ENCODE results near the gene CERCAM. TPM values are rescaled to one million over a fixed set of nuclear protein-coding genes. Genes with fewer than 3 reads are reported as not detected.

Gene CERCAM
- total RNA-seq, 2 experiments from 2014 or later = 0.33 to 0.57 TPM

- Mint-ChIP-seq H3K9me3 (no peaks in the 10 kb centered on the region), H3K27me3 (ENCODE audit: low read depth) (peaks cover 10% of the 10 kb centered on the region), H3K27ac (no peak overlapping the region), H3K36me3 (ENCODE audit: low read depth) (peaks cover 2% of the 10 kb centered on the region), H3K4me3 (no peak overlapping the region), H3K4me1 (ENCODE audit: low read depth) (no peaks in the 10 kb centered on the region)
- CTCF ChIA-PET = no interaction called here
- intact Hi-C loops (cut with micrococcal nuclease) = no loop called here
- no peak for DNase-seq
Observed at GRCh38 chr9:128396970-128397613, 23.6 kb upstream of the CERCAM start.

GRCh38 chr9:128397831-128398230 is 22.8 kb upstream of the CERCAM start:
- CTCF ChIA-PET = interaction anchor here (0.6 to 0.9 kb wide), 2 partner anchors 43 to 131 kb away, joined by 3 to 4 read pairs; no protein-coding TSS in a partner anchor
- no peak for DNase-seq
- Mint-ChIP-seq H3K4me3 (no peak overlapping the region), H3K27ac (no peak overlapping the region), H3K4me1 (ENCODE audit: low read depth) (no peaks in the 10 kb centered on the region), H3K27me3 (ENCODE audit: low read depth) (peaks cover 10% of the 10 kb centered on the region), H3K36me3 (ENCODE audit: low read depth) (no peaks in the 10 kb centered on the region), H3K9me3 (no peaks in the 10 kb centered on the region)
- intact Hi-C loops (cut with micrococcal nuclease) = no loop called here

- H3K27ac Mint-ChIP-seq = no peak overlapping the region
- H3K4me3 Mint-ChIP-seq = no peak overlapping the region
- H3K9me3 Mint-ChIP-seq = no peaks in the 10 kb centered on the region
- H3K27me3 Mint-ChIP-seq (ENCODE audit: low read depth) = peaks cover 10% of the 10 kb centered on the region
- H3K36me3 Mint-ChIP-seq (ENCODE audit: low read depth) = no peaks in the 10 kb centered on the region
- DNase-seq = no peak
- no peaks in the 10 kb centered on the region for H3K4me1 Mint-ChIP-seq (ENCODE audit: low read depth)
- CTCF ChIA-PET = interaction anchor here (0.6 kb wide), 2 partner anchors 20 to 575 kb away, joined by 3 read pairs; no protein-coding TSS in a partner anchor
- intact Hi-C loops (cut with micrococcal nuclease) = no loop called here
Observed at GRCh38 chr9:128399861-128400260, 20.8 kb upstream of the CERCAM start.

GRCh38 chr9:128404560-128404959 is 16.1 kb upstream of the CERCAM start:
- CTCF ChIA-PET = no interaction called here
- no peaks in the 10 kb centered on the region for H3K4me1 Mint-ChIP-seq (ENCODE audit: low read depth)
- no peaks in the 10 kb centered on the region for H3K9me3 Mint-ChIP-seq
- peaks cover 14% of the 10 kb centered on the region for H3K27me3 Mint-ChIP-seq (ENCODE audit: low read depth)
- H3K36me3 Mint-ChIP-seq (ENCODE audit: low read depth) = no peaks in the 10 kb centered on the region
- no peak overlapping the region for H3K4me3 Mint-ChIP-seq
- no peak for DNase-seq
- no peak overlapping the region for H3K27ac Mint-ChIP-seq
- intact Hi-C loops (cut with micrococcal nuclease) = no loop called here

GRCh38 chr9:128405077-128405779 is 15.4 kb upstream of the CERCAM start:
- Mint-ChIP-seq H3K4me3 (no peak overlapping the region), H3K4me1 (ENCODE audit: low read depth) (no peaks in the 10 kb centered on the region), H3K9me3 (no peaks in the 10 kb centered on the region), H3K36me3 (ENCODE audit: low read depth) (no peaks in the 10 kb centered on the region), H3K27ac (no peak overlapping the region), H3K27me3 (ENCODE audit: low read depth) (peaks cover 20% of the 10 kb centered on the region)
- CTCF ChIA-PET = no interaction called here
- intact Hi-C loops (cut with micrococcal nuclease) = no loop called here
- no peak for DNase-seq

GRCh38 chr9:128405780-128406171 is 14.9 kb upstream of the CERCAM start:
- Mint-ChIP-seq H3K4me1 (ENCODE audit: low read depth) (no peaks in the 10 kb centered on the region), H3K36me3 (ENCODE audit: low read depth) (no peaks in the 10 kb centered on the region), H3K9me3 (no peaks in the 10 kb centered on the region), H3K4me3 (no peak overlapping the region), H3K27ac (no peak overlapping the region), H3K27me3 (ENCODE audit: low read depth) (peaks cover 20% of the 10 kb centered on the region)
- CTCF ChIA-PET = no interaction called here
- intact Hi-C loops (cut with micrococcal nuclease) = no loop called here
- no peak for DNase-seq

GRCh38 chr9:128406848-128407391 is 13.7 kb upstream of the CERCAM start:
- no peak overlapping the region for H3K27ac Mint-ChIP-seq

GRCh38 chr9:128408963-128409431 is 11.7 kb upstream of the CERCAM start:
- no peaks in the 10 kb centered on the region for H3K36me3 Mint-ChIP-seq (ENCODE audit: low read depth)
- no peak overlapping the region for H3K27ac Mint-ChIP-seq
- no peaks in the 10 kb centered on the region for H3K4me1 Mint-ChIP-seq (ENCODE audit: low read depth)
- intact Hi-C loops (cut with micrococcal nuclease) = no loop called here
- DNase-seq = no peak
- peaks cover 35% of the 10 kb centered on the region for H3K27me3 Mint-ChIP-seq (ENCODE audit: low read depth)
- H3K4me3 Mint-ChIP-seq = no peak overlapping the region
- no peaks in the 10 kb centered on the region for H3K9me3 Mint-ChIP-seq
- CTCF ChIA-PET = interaction anchor here (3.0 kb wide), 1 partner anchor 11 kb away, joined by 10 read pairs; no protein-coding TSS in a partner anchor

More at GRCh38 chr9:128406848-128407391, 13.7 kb upstream of the CERCAM start:
- DNase-seq = no peak
- Mint-ChIP-seq H3K27me3 (ENCODE audit: low read depth) (peaks cover 29% of the 10 kb centered on the region), H3K4me1 (ENCODE audit: low read depth) (no peaks in the 10 kb centered on the region), H3K9me3 (no peaks in the 10 kb centered on the region), H3K4me3 (no peak overlapping the region), H3K36me3 (ENCODE audit: low read depth) (no peaks in the 10 kb centered on the region)
- intact Hi-C loops (cut with micrococcal nuclease) = no loop called here
- CTCF ChIA-PET = interaction anchor here (1.5 kb wide), 1 partner anchor 25 kb away, joined by 3 read pairs; no protein-coding TSS in a partner anchor

- no peaks in the 10 kb centered on the region for H3K9me3 Mint-ChIP-seq
- no peaks in the 10 kb centered on the region for H3K4me1 Mint-ChIP-seq (ENCODE audit: low read depth)
- intact Hi-C loops (cut with micrococcal nuclease) = no loop called here
- CTCF ChIA-PET = interaction anchor here (3.0 kb wide), 1 partner anchor 10 kb away, joined by 10 read pairs; no protein-coding TSS in a partner anchor
- no peak overlapping the region for H3K4me3 Mint-ChIP-seq
- H3K36me3 Mint-ChIP-seq (ENCODE audit: low read depth) = no peaks in the 10 kb centered on the region
- peaks cover 37% of the 10 kb centered on the region for H3K27me3 Mint-ChIP-seq (ENCODE audit: low read depth)
- no peak overlapping the region for H3K27ac Mint-ChIP-seq
- DNase-seq = no peak
Observed at GRCh38 chr9:128409450-128409849, 11.2 kb upstream of the CERCAM start.

- no peaks in the 10 kb centered on the region for H3K4me1 Mint-ChIP-seq (ENCODE audit: low read depth)
- H3K27ac Mint-ChIP-seq = no peak overlapping the region
- peaks cover 41% of the 10 kb centered on the region for H3K27me3 Mint-ChIP-seq (ENCODE audit: low read depth)
- CTCF ChIA-PET = interaction anchor here (0.6 to 3.8 kb wide), 4 partner anchors 10 to 48 kb away, joined by 3 to 24 read pairs (median 8); partner anchors contain the start of gene URM1
- DNase-seq = no peak
- no peaks in the 10 kb centered on the region for H3K9me3 Mint-ChIP-seq
- intact Hi-C loops (cut with micrococcal nuclease) = no loop called here
- H3K4me3 Mint-ChIP-seq = no peak overlapping the region
- no peaks in the 10 kb centered on the region for H3K36me3 Mint-ChIP-seq (ENCODE audit: low read depth)
Observed at GRCh38 chr9:128409978-128410377, 10.7 kb upstream of the CERCAM start.

GRCh38 chr9:128411364-128412119 is 9.1 kb upstream of the CERCAM start:
- CTCF ChIA-PET = interaction anchor here (1.9 to 3.8 kb wide), 3 partner anchors 8 to 49 kb away, joined by 5 to 24 read pairs (median 10); partner anchors contain the start of gene URM1
- no peak for DNase-seq
- Mint-ChIP-seq H3K4me1 (ENCODE audit: low read depth) (no peaks in the 10 kb centered on the region), H3K36me3 (ENCODE audit: low read depth) (no peaks in the 10 kb centered on the region), H3K27ac (no peak overlapping the region), H3K4me3 (no peak overlapping the region), H3K9me3 (no peaks in the 10 kb centered on the region), H3K27me3 (ENCODE audit: low read depth) (peaks cover 53% of the 10 kb centered on the region)
- intact Hi-C loops (cut with micrococcal nuclease) = loop anchor here (1.0 kb wide), 2 partner anchors 49 to 116 kb away; no protein-coding TSS in a partner anchor

Measured in activated naive CD4-positive, alpha-beta T cell treated with anti-CD3 and anti-CD28 coated beads for 36 hours (primary cell).